H1 (cell line): ENCODE data around the gene INF2. TPM values are rescaled to one million over a fixed set of nuclear protein-coding genes. Genes with fewer than 3 reads are reported as not detected.

Experiments used
- CTCF ChIA-PET: fragments of 300-600 bp; sonication (Branson Sonifier 250); formaldehyde crosslinking; loops from one replicate; lab custom pipeline; 2021; ENCODE audit not compliant: partially characterized antibody; lab: Charles Lee
- POLR2A ChIA-PET: fragments of 300-600 bp; sonication (Branson Sonifier 250); formaldehyde crosslinking; loops from one replicate; lab custom pipeline; 2021; ENCODE audit warnings: inconsistent platforms; ENCODE audit not compliant: partially characterized antibody; lab: Charles Lee
- DNase-seq, 2 experiments: peaks; one replicate each; pipeline versions ENCODE4 v3.0.0 to v3.0.0-alpha.2; 2010 to 2022; ENCODE audit warnings: low spot score in 2 of 2, low read depth in 1 of 2, mixed read lengths in 1 of 2
- FAIRE-seq: peaks from 2 replicates; lab custom pipeline; 2011; peaks lifted over from hg19 to GRCh38; lab: Jason Lieb, UNC
- H2AFZ ChIP-seq: 2 replicates; pipeline ENCODE4 v1.8.1; 2012; ENCODE audit warnings: low read length, inconsistent platforms
- H2AK5ac ChIP-seq: 2 replicates; pipeline ENCODE4 v1.6.1; 2013; ENCODE audit warnings: low read depth, low read length
- H2BK120ac ChIP-seq: replicated peaks from 2 replicates; pipeline ENCODE3; 2013; ENCODE audit warnings: low read depth, low read length, inconsistent platforms
- H2BK12ac ChIP-seq: 2 replicates; pipeline ENCODE4 v1.6.1; 2013; ENCODE audit warnings: low read depth, low read length
- H2BK15ac ChIP-seq: 2 replicates; pipeline ENCODE4 v1.6.1; 2013; ENCODE audit warnings: low read length
- H2BK20ac ChIP-seq: 2 replicates; pipeline ENCODE4 v1.6.1; 2013; ENCODE audit warnings: low read length
- H2BK5ac ChIP-seq: 2 replicates; pipeline ENCODE4 v1.6.1; 2013; ENCODE audit warnings: low read depth, low read length
- H3K14ac ChIP-seq: 2 replicates; pipeline ENCODE4 v1.6.1; 2013; ENCODE audit warnings: inconsistent platforms; ENCODE audit not compliant: insufficient read length
- H3K18ac ChIP-seq: 2 replicates; pipeline ENCODE4 v1.6.1; 2013; ENCODE audit warnings: low read length; ENCODE audit errors: extremely low read depth
- H3K23ac ChIP-seq: 2 replicates; pipeline ENCODE4 v1.6.1; 2013; ENCODE audit warnings: inconsistent platforms; ENCODE audit not compliant: insufficient read length
- H3K23me2 ChIP-seq: 2 replicates; pipeline ENCODE4 v1.6.1; 2013; ENCODE audit warnings: low read depth, low read length
- H3K27ac ChIP-seq: 2 replicates; pipeline ENCODE4 v1.6.1; 2011; ENCODE audit warnings: low read depth, low read length, inconsistent platforms
- H3K27me3 ChIP-seq, 4 experiments: replicated peaks in 1 of 4; 1 replicate in 1 of 4; 2 replicates in 3 of 4; pipeline versions ENCODE4 v1.6.1 to v1.8.1; 2011 to 2013; ENCODE audit warnings: low read length in 3 of 4, mild to moderate bottlenecking in 3 of 4, inconsistent platforms in 2 of 4, mixed read lengths in 2 of 4, moderate library complexity in 1 of 4; ENCODE audit not compliant: control insufficient read depth in 3 of 4, insufficient read depth in 3 of 4; ENCODE audit errors: extremely low read depth in 1 of 4
- H3K36me3 ChIP-seq, 4 experiments: 2 replicates each; pipeline versions ENCODE4 v1.6.1 to v1.8.1; 2011 to 2013; ENCODE audit warnings: mild to moderate bottlenecking in 4 of 4, low read length in 3 of 4, moderate library complexity in 2 of 4, control low read depth in 1 of 4, inconsistent platforms in 1 of 4; ENCODE audit not compliant: insufficient read depth in 4 of 4, control insufficient read depth in 2 of 4
- H3K4ac ChIP-seq: replicated peaks from 2 replicates; pipeline ENCODE3; 2013; ENCODE audit warnings: low read length, low read depth, mixed read lengths, inconsistent platforms; ENCODE audit not compliant: insufficient read length
- H3K4me1 ChIP-seq, 4 experiments: replicated peaks in 1 of 4; 1 replicate in 1 of 4; 2 replicates in 3 of 4; pipeline versions ENCODE4 v1.6.1 to v1.8.1; 2011 to 2013; ENCODE audit warnings: low read length in 3 of 4, inconsistent platforms in 2 of 4, mixed read lengths in 1 of 4; ENCODE audit not compliant: insufficient read depth in 4 of 4, control insufficient read depth in 3 of 4
- H3K4me2 ChIP-seq, 2 experiments: 2 replicates each; pipeline versions ENCODE4 v1.6.1 to v1.8.1; 2011 to 2013; ENCODE audit warnings: low read depth in 2 of 2, low read length in 2 of 2, control low read depth in 1 of 2, inconsistent platforms in 1 of 2, mild to moderate bottlenecking in 1 of 2; ENCODE audit not compliant: insufficient read depth in 1 of 2
- H3K4me3 ChIP-seq, 4 experiments: fragments of 200-600, 300-600 bp in 1 of 4; sonication (generic), shearing (Covaris generic), sonication (Bioruptor Twin) in 1 of 4; 2 replicates each; pipeline versions ENCODE4 v1.5.1 to v1.8.1; 2011 to 2016; ENCODE audit warnings: low read length in 4 of 4, low read depth in 3 of 4, control low read depth in 2 of 4, inconsistent platforms in 2 of 4, mild to moderate bottlenecking in 2 of 4, mixed read lengths in 1 of 4, moderate library complexity in 1 of 4; ENCODE audit not compliant: insufficient read depth in 2 of 4; ENCODE audit errors: extremely low read depth in 1 of 4
- H3K56ac ChIP-seq: replicated peaks from 2 replicates; pipeline ENCODE3; 2013; ENCODE audit warnings: low read depth, mild to moderate bottlenecking, mixed read lengths, low read length, inconsistent platforms; ENCODE audit not compliant: insufficient read length
- H3K79me1 ChIP-seq: 2 replicates; pipeline ENCODE4 v1.6.1; 2013; ENCODE audit warnings: low read depth, low read length, control low read depth
- H3K79me2 ChIP-seq, 2 experiments: 2 replicates each; pipeline versions ENCODE4 v1.6.1 to v1.8.1; 2012 to 2013; ENCODE audit warnings: low read length in 2 of 2, mild to moderate bottlenecking in 2 of 2, inconsistent platforms in 1 of 2; ENCODE audit not compliant: insufficient read depth in 2 of 2, control insufficient read depth in 1 of 2
- H3K9ac ChIP-seq, 4 experiments: replicated peaks in 1 of 4; 1 replicate in 1 of 4; 2 replicates in 3 of 4; pipeline versions ENCODE4 v1.6.1 to v1.8.1; 2011 to 2013; ENCODE audit warnings: low read depth in 3 of 4, low read length in 3 of 4, control low read depth in 2 of 4, mild to moderate bottlenecking in 2 of 4, moderate library complexity in 2 of 4, inconsistent platforms in 1 of 4; ENCODE audit errors: extremely low read depth in 1 of 4
- H3K9me3 ChIP-seq, 2 experiments: 2 replicates each; pipeline versions ENCODE4 v1.6.1 to v1.8.1; 2012 to 2013; ENCODE audit warnings: mild to moderate bottlenecking in 2 of 2, moderate library complexity in 2 of 2, control low read depth in 1 of 2, inconsistent platforms in 1 of 2, low read depth in 1 of 2, low read length in 1 of 2, mixed read lengths in 1 of 2; ENCODE audit not compliant: insufficient read depth in 2 of 2
- H4K20me1 ChIP-seq, 2 experiments: replicated peaks in 1 of 2; 2 replicates each; pipeline versions ENCODE3 to v1.8.1; 2011 to 2013; ENCODE audit warnings: inconsistent platforms in 2 of 2, low read length in 2 of 2, mild to moderate bottlenecking in 1 of 2; ENCODE audit not compliant: insufficient read depth in 2 of 2, control insufficient read depth in 1 of 2
- H4K5ac ChIP-seq: 2 replicates; pipeline ENCODE4 v1.6.1; 2013; ENCODE audit warnings: low read length, low read depth, mixed read lengths, inconsistent platforms; ENCODE audit not compliant: insufficient read length
- H4K8ac ChIP-seq: 2 replicates; pipeline ENCODE4 v1.8.0; 2013; ENCODE audit warnings: mild to moderate bottlenecking, moderate library complexity, low read length, inconsistent platforms; ENCODE audit not compliant: insufficient read depth; ENCODE audit errors: extremely low read depth
- H4K91ac ChIP-seq: replicated peaks from 2 replicates; pipeline ENCODE3; 2013; ENCODE audit warnings: low read length, mixed read lengths, inconsistent platforms; ENCODE audit not compliant: insufficient read length
- BCL11A ChIP-seq, 2 experiments: IDR thresholded peaks; one replicate each; pipeline ENCODE4 v1.6.1; 2011; ENCODE audit warnings: low read depth in 2 of 2, low read length in 2 of 2, mild to moderate bottlenecking in 2 of 2
- CBX5 ChIP-seq: fragments of 300-800, 300-1000 bp; sonication (generic); IDR thresholded peaks from 2 replicates; pipeline ENCODE4 v1.7.1; 2016; ENCODE audit warnings: antibody characterized with exemption, low read length, low read depth
- GTF2F1 ChIP-seq: IDR thresholded peaks from 2 replicates; pipeline ENCODE4 v1.6.1; 2012; ENCODE audit warnings: low read depth, low read length, improper control_type of control experiment, borderline replicate concordance
- NANOG ChIP-seq: IDR thresholded peaks from 2 replicates; pipeline ENCODE4 v1.6.1; 2011; ENCODE audit warnings: low read length, low read depth, mild to moderate bottlenecking, inconsistent platforms; ENCODE audit not compliant: insufficient read depth, poor library complexity, severe bottlenecking
- POU5F1 ChIP-seq: IDR thresholded peaks from 2 replicates; pipeline ENCODE4 v1.6.1; 2011; ENCODE audit warnings: low read depth, mild to moderate bottlenecking, low read length, moderate library complexity
- SIRT6 ChIP-seq: IDR thresholded peaks from one replicate; pipeline ENCODE4 v1.7.1; 2012; ENCODE audit warnings: low read length, inconsistent platforms
- SP1 ChIP-seq: IDR thresholded peaks from 2 replicates; pipeline ENCODE4 v1.6.1; 2011; ENCODE audit warnings: low read depth, low read length
- TAF1 ChIP-seq: IDR thresholded peaks from 2 replicates; pipeline ENCODE4 v1.6.1; 2011; ENCODE audit warnings: mild to moderate bottlenecking, low read depth, low read length
- USF2 ChIP-seq: IDR thresholded peaks from 2 replicates; pipeline ENCODE4 v1.6.1; 2011; ENCODE audit warnings: low read length, improper control_type of control experiment
- ZNF274 ChIP-seq: IDR thresholded peaks from 2 replicates; pipeline ENCODE4 v1.7.0; 2012; ENCODE audit warnings: low read length, borderline replicate concordance; ENCODE audit errors: extremely low read depth
- WGBS, 2 experiments: shearing (Covaris generic) in 1 of 2; methylation state at CpG; one replicate each; pipeline versions ENCODE4 v1.1.6 to v1.1.7; 2013 to 2015; ENCODE audit warnings: low lambda C conversion rate in 2 of 2, mixed read lengths in 2 of 2, inconsistent platforms in 1 of 2, low coverage in 1 of 2, missing lambda C conversion rate in 1 of 2; ENCODE audit not compliant: insufficient replicate concordance in 2 of 2, insufficient coverage in 1 of 2, insufficient read length in 1 of 2; ENCODE audit errors: extremely low coverage in 1 of 2, missing lambda C conversion rate in 1 of 2; 5-methylcytosine and 5-hydroxymethylcytosine counted together
- polyA plus RNA-seq, 7 experiments: library from polyadenylated mRNA; depleted of rRNA in 3 of 7; stranded (reverse) in 5 of 7; unstranded in 2 of 7; fragments of >200 nt in 5 of 7; fragments of 200-250 nt in 2 of 7; gene quantifications; 1 replicate in 5 of 7; 2 replicates in 1 of 7; 4 replicates in 1 of 7; pipeline versions ENCODE4 v1.2.1 to v1.2.3, GENCODE V29; 2011 to 2013; ENCODE audit warnings: missing spikeins in 2 of 7, mixed read lengths in 2 of 7
- total RNA-seq: library from RNA; stranded (reverse); fragmentation: NEBNext Ultra II Directional; extraction: Animal tissue kit (Norgen Biotek cat#: 25700); gene quantifications from 2 replicates; pipeline ENCODE4 v1.2.1, GENCODE V29; 2021

INF2 gene
- total and polyA plus RNA-seq, 2 of the 8 experiments (the other 6 are each of a cell fraction or from before 2014, with no cell fraction given), result 29.1 to 59.5 TPM

GRCh38 chr14:104705340-104706047, 16.1 kb downstream of the INF2 start:
- H3K79me2 ChIP-seq, result no peaks in the 10 kb centered on the region
- no peak overlapping the region for H3K18ac ChIP-seq
- H2BK120ac ChIP-seq, result no peak overlapping the region
- CTCF ChIA-PET, result interaction anchor here (0.9 to 2.1 kb wide), 7 partner anchors 8 to 40 kb away, joined by 3 to 7 read pairs (median 5); no protein-coding TSS in a partner anchor
- no peak overlapping the region for H2BK20ac ChIP-seq
- H3K4ac ChIP-seq, result no peak overlapping the region
- no peak overlapping the region for H3K56ac ChIP-seq
- no peak overlapping the region for H3K4me2 ChIP-seq
- POLR2A ChIA-PET, result interaction anchor here (1.1 to 1.6 kb wide), 5 partner anchors 7 to 55 kb away, joined by 3 to 5 read pairs (median 3); no protein-coding TSS in a partner anchor
- H3K4me3 ChIP-seq, result no peak overlapping the region
- peaks cover 4 to 36% (median 14%) of the 10 kb centered on the region in 4 experiments; a peak in 6 of 8 replicates for H3K36me3 ChIP-seq
- FAIRE-seq (no peak), DNase-seq (no peak)
- H2BK12ac ChIP-seq, result no peak overlapping the region
- H3K27ac ChIP-seq, result no peak overlapping the region
- H3K9ac ChIP-seq, result no peak overlapping the region
- H3K23me2 ChIP-seq, result no peaks in the 10 kb centered on the region; the same call in 1 of the 2 replicates
- H3K9me3 ChIP-seq, result peaks cover 6 to 17% of the 10 kb centered on the region in 2 experiments
- H3K27me3 ChIP-seq, result no peaks in the 10 kb centered on the region
- no peak overlapping the region for H2BK15ac ChIP-seq
- peak overlapping the region; percentile 35 for H4K8ac ChIP-seq
- H2AK5ac ChIP-seq, result no peak overlapping the region
- H4K91ac ChIP-seq, result no peak overlapping the region
- H4K5ac ChIP-seq, result no peak overlapping the region
- WGBS, 2 experiments, result 89% methylated on average over 19 of the region's 21 CpGs; no CpG with 5 or more reads in 1 of the 2 experiments
- peaks cover 0 to 30% of the 10 kb centered on the region in 2 experiments for H4K20me1 ChIP-seq
- no peak overlapping the region for H2AFZ ChIP-seq
- 0 out of 2 replicates have a peak overlapping the region, but pooled peaks have one; percentile 44 for H2BK5ac ChIP-seq
- TF ChIP-seq NANOG, result no peak
- no peak for TF ChIP-seq SIRT6
- no peak for TF ChIP-seq GTF2F1
- TF ChIP-seq CBX5, result no peak
- no peak for TF ChIP-seq POU5F1
- TF ChIP-seq TAF1, result no peak
- TF ChIP-seq SP1, result no peak
- no peak for TF ChIP-seq USF2
- TF ChIP-seq BCL11A (IDR thresholded peaks at IDR 0.05; ENCODE audit: low read depth in 2 of 2, low read length in 2 of 2), result no peak
- no peak for TF ChIP-seq ZNF274
- H3K14ac ChIP-seq, result no peak overlapping the region
- peaks cover 0 to 20% (median 17%) of the 10 kb centered on the region in 4 experiments; a peak in 5 of 7 replicates for H3K4me1 ChIP-seq
- no peak overlapping the region for H3K23ac ChIP-seq
- H3K79me1 ChIP-seq, result no peaks in the 10 kb centered on the region; the same call in 1 of the 2 replicates
